Amniotic stem cell (primary cell): ENCODE data around the gene VWA3B.
"Not testable (repeated sequence)": the region's sequence is repeated elsewhere in the genome, so short reads cannot be mapped to it uniquely, and the experiment has no call there.

Experiments
- DNase-seq: peaks from one replicate; lab custom pipeline; 2025; lab: John Stamatoyannopoulos, UW

VWA3B gene

GRCh38 chr2:98252038-98252773 is 165.2 kb downstream of the VWA3B start:
- DNase-seq, result no peak

GRCh38 chr2:98253461-98254070 is 166.6 kb downstream of the VWA3B start:
- no peak for DNase-seq

GRCh38 chr2:98254504-98255059 is 167.6 kb downstream of the VWA3B start:
- DNase-seq, result no peak

- no peak for DNase-seq
Measured at GRCh38 chr2:98258906-98259305, 171.9 kb downstream of the VWA3B start.

GRCh38 chr2:98263362-98263761 is 176.4 kb downstream of the VWA3B start:
- DNase-seq, result no peak

- not testable (repeated sequence) for DNase-seq
Measured at GRCh38 chr2:98268225-98268624, 181.3 kb downstream of the VWA3B start.

GRCh38 chr2:98269274-98269673 is 182.3 kb downstream of the VWA3B start:
- peak; percentile 24 for DNase-seq

GRCh38 chr2:98269830-98270229 is 182.9 kb downstream of the VWA3B start:
- DNase-seq, result no peak

- DNase-seq, result no peak
Measured at GRCh38 chr2:98277162-98277859, 190.3 kb downstream of the VWA3B start.

- no peak for DNase-seq
Measured at GRCh38 chr2:98278074-98278473, 191.1 kb downstream of the VWA3B start.

GRCh38 chr2:98280376-98281102 is 193.6 kb downstream of the VWA3B start:
- DNase-seq, result no peak

GRCh38 chr2:98281607-98282006 is 194.6 kb downstream of the VWA3B start:
- DNase-seq, result no peak

GRCh38 chr2:98282109-98282508 is 195.1 kb downstream of the VWA3B start:
- DNase-seq, result no peak

- DNase-seq, result no peak
Measured at GRCh38 chr2:98293030-98293429, 206.1 kb downstream of the VWA3B start.

GRCh38 chr2:98293931-98294687 is 207.1 kb downstream of the VWA3B start:
- DNase-seq, result no peak

GRCh38 chr2:98294711-98295110 is 207.7 kb downstream of the VWA3B start:
- DNase-seq, result no peak

- no peak for DNase-seq
Measured at GRCh38 chr2:98295275-98295674, 208.3 kb downstream of the VWA3B start.

- DNase-seq, result no peak
Measured at GRCh38 chr2:98295721-98296414, 208.9 kb downstream of the VWA3B start.

GRCh38 chr2:98296440-98296839 is 209.5 kb downstream of the VWA3B start:
- DNase-seq, result no peak

GRCh38 chr2:98297817-98298682 is 211.1 kb downstream of the VWA3B start:
- DNase-seq, result no peak
